Nephron progenitor cell (in vitro differentiated cells): Measurements from ENCODE around the gene SEC23B.
A peak's percentile ranks its signal among the peaks of the same experiment; 100 is the strongest.

ENCODE experiments used
- DNase-seq: peaks from one replicate; pipeline ENCODE4 v3.0.0; 2021
- H3K27ac Mint-ChIP-seq: 2 replicates; pipeline ENCODE4 v1.8.0; 2021; ENCODE audit warnings: mild to moderate bottlenecking, moderate library complexity, mixed read lengths
- H3K27me3 Mint-ChIP-seq: 2 replicates; pipeline ENCODE4 v1.8.0; 2021; ENCODE audit warnings: mild to moderate bottlenecking, low read depth, mixed read lengths; ENCODE audit not compliant: poor library complexity
- H3K36me3 Mint-ChIP-seq: 2 replicates; pipeline ENCODE4 v1.8.0; 2021; ENCODE audit warnings: low read depth, mixed read lengths
- H3K4me1 Mint-ChIP-seq: 2 replicates; pipeline ENCODE4 v1.8.0; 2021; ENCODE audit warnings: mixed read lengths
- H3K4me3 Mint-ChIP-seq: 2 replicates; pipeline ENCODE4 v1.8.0; 2021; ENCODE audit warnings: mild to moderate bottlenecking, moderate library complexity, mixed read lengths
- H3K9me3 Mint-ChIP-seq: 2 replicates; pipeline ENCODE4 v1.8.0; 2021; ENCODE audit warnings: mild to moderate bottlenecking, moderate library complexity, mixed read lengths
- CTCF ChIP-seq: fragments of 200-600 bp; sonication (generic); IDR thresholded peaks from 2 replicates; pipeline ENCODE4 v1.5.0; 2021; ENCODE audit warnings: antibody characterized with exemption

Gene SEC23B

GRCh38 chr20:18507218-18508191 lies at the start of gene SEC23B:
SEC23B (plus strand) TSS chr20:18507940; CDS start chr20:18510836, 2,896 bp downstream.
- Mint-ChIP-seq H3K4me3 (peak within 1 kb of the TSS; percentile 100), H3K27ac (peak within 1 kb of the TSS; percentile 100)

GRCh38 chr20:18465536-18466200 lies 42.1 kb upstream of the SEC23B start:
- Mint-ChIP-seq H3K27me3 (peaks cover 7% of the 10 kb centered on the region), H3K36me3 (no peaks in the 10 kb centered on the region), H3K4me3 (peak overlapping the region; percentile 97), H3K27ac (no peak overlapping the region), H3K9me3 (no peaks in the 10 kb centered on the region), H3K4me1 (peaks cover 39% of the 10 kb centered on the region)
- DNase-seq, result no peak
- no peak for TF ChIP-seq CTCF

More at GRCh38 chr20:18507218-18508191, at the start of gene SEC23B:
- H3K36me3 Mint-ChIP-seq, result peaks cover 22% of the 10 kb centered on the region
- peak; percentile 95 for DNase-seq
- H3K27me3 Mint-ChIP-seq, result peaks cover 16% of the 10 kb centered on the region
- no peak for TF ChIP-seq CTCF
- H3K9me3 Mint-ChIP-seq, result peaks cover 3% of the 10 kb centered on the region
- peaks cover 27% of the 10 kb centered on the region for H3K4me1 Mint-ChIP-seq

GRCh38 chr20:18466574-18466893 lies 41.2 kb upstream of the SEC23B start:
- Mint-ChIP-seq H3K27ac (peak overlapping the region; percentile 100), H3K4me3 (peak overlapping the region; percentile 97), H3K36me3 (no peaks in the 10 kb centered on the region), H3K27me3 (peaks cover 7% of the 10 kb centered on the region), H3K9me3 (no peaks in the 10 kb centered on the region), H3K4me1 (peaks cover 39% of the 10 kb centered on the region)
- DNase-seq, result no peak
- TF ChIP-seq CTCF, result no peak

- Mint-ChIP-seq H3K4me1 (peaks cover 39% of the 10 kb centered on the region), H3K27ac (peak within 1 kb of the TSS; percentile 100), H3K36me3 (no peaks in the 10 kb centered on the region), H3K27me3 (peaks cover 7% of the 10 kb centered on the region), H3K9me3 (no peaks in the 10 kb centered on the region), H3K4me3 (peak within 1 kb of the TSS; percentile 97)
- TF ChIP-seq CTCF, result no peak
- DNase-seq, result peak; percentile 98
Observed at GRCh38 chr20:18466894-18467730, 40.6 kb upstream of the SEC23B start, which contains the start of the genes DZANK1 and POLR3F. DZANK1 (minus strand) TSS chr20:18467030; CDS start chr20:18465358, 1,672 bp downstream. POLR3F (plus strand) TSS chr20:18467390; CDS start chr20:18467507, 117 bp downstream.

- no peak for DNase-seq
- Mint-ChIP-seq H3K36me3 (peaks cover 52% of the 10 kb centered on the region), H3K4me3 (no peak overlapping the region), H3K27ac (no peak overlapping the region), H3K27me3 (no peaks in the 10 kb centered on the region), H3K9me3 (no peaks in the 10 kb centered on the region), H3K4me1 (no peaks in the 10 kb centered on the region)
- no peak for TF ChIP-seq CTCF
Observed at GRCh38 chr20:18477218-18477617, 30.5 kb upstream of the SEC23B start.
